Amniotic stem cell (primary cell): Measurements from ENCODE around the gene KRT2.

ENCODE experiments used
- DNase-seq: peaks from one replicate; lab custom pipeline; 2025; lab: John Stamatoyannopoulos, UW

KRT2 gene

DNA sequence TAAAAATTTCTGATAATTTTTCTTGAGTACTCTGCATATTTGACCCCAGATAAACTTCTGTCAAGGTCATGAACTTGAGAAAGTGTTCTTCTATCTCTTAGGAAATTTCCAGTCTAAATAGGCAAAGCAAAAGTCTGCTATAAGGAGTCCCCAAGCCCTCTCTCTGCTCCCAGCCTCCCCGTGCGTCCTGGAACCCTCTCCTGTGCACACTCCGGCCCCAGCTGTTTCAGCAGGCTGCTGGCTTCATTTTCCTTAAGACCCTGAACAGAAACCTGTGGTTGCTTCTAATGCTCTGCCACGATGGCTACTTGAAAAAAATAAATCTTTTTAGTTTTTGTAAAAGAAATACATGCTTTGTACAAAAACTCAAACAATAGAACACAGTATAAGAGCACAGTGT, 14.7 kb downstream of the KRT2 start:
- DNase-seq, result no peak

DNA sequence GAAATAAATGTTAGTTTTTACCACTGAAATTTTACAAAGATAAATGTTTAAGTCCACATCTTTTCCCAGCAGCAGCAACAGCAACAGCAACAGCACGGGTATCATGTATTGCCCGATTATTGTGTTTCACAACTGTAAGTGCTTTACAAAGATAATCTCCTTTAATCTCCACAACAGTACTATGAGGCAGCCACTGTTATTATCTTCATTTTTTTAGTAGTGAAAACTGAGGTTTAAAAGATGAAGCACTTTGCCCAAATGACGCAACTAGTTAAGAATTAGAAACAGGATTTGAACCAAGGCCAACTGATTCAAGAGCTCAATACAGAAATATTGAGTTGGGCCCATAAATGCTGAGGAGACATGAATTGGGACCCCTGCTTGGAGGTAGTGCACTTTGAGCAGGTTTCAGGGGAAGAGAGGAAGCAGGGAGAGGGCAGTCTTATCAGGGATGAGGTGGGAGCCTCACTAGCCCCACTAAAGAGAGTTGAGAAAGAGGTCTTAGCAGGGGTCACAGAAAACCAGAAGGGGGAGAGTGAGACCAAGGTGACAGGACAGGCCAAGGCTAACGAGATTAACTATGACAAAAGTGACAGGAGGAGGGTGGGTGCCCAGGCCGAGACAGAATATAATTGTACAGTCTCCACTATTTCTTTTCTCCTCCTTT, 15.3 kb downstream of the KRT2 start:
- no peak for DNase-seq

DNA sequence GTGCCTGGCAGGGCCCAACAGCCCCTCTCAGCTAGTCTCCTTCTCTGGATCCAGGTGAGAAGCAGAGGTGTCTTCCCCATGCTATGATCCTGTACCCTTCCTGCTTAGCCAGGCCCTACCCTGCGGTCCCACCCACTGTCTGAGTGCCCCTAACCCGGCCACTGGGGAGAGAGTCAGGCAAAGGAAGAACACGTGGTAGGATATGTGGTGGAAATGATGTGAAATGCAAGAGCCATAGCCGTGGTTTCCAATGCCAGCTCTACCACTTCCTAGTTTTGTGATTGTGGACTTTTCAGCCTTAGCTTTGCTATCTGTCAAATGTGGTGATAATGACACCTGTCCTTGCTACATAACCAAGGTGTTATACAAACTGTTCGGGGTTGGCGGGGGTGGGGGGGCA, 15.8 kb downstream of the KRT2 start:
- no peak for DNase-seq

DNA sequence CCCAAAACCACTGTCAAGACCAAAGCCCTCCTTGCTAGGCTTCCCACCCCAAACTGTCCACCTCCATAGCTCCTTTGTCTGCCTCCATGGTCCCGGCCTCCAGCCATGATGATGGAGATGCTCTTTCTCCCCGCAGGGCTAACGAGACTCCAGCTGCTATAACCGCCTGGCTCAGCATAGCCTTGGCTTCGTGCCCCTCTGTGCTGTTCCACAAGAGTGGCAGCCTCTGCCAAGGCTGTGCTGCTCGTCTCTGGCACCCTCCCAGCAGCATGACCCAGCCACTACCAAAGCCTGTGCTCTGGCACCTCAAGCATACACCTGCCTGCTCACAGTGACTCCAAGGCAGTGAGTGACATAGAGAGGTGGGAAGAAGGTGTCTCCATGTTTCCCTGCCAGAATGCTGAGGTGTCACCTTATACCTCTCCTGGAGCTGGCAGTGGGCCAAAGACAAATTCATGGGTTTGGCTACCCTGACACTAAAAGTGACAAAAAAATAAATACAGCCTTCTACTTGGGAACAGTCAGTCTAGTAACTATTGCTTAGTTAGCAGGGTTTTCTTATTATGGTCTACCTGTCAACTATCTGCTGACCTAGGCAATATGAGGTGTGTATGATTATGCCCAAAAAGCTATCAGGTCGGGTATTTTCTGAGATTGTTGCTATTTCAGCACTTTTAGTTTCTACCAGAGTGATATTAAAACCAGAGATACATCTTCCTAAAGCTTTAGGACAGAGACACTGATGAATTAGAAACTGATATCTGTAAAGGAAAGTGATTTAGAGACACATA, 17.6 kb downstream of the KRT2 start:
- DNase-seq, result no peak

DNA sequence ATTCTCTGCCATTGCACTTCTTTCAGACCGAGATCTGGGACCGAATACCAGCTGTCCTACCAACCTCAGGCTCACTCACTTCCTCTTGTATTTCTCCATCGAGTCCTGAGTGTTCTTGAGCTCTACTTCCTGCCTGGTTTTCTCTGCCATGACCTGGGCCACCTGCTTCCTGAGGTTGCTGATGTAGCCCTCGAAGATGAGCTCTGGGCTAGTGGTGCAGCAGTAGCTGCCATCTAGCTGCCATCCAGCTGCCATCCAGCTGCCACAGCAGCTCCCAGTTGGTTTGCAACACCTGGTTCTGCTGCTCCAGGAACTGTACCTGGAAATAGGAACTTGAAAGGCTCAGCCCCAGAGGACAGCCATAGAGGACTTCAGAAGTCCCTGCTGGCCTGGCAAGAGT, 18.6 kb downstream of the KRT2 start:
- no peak for DNase-seq

DNA sequence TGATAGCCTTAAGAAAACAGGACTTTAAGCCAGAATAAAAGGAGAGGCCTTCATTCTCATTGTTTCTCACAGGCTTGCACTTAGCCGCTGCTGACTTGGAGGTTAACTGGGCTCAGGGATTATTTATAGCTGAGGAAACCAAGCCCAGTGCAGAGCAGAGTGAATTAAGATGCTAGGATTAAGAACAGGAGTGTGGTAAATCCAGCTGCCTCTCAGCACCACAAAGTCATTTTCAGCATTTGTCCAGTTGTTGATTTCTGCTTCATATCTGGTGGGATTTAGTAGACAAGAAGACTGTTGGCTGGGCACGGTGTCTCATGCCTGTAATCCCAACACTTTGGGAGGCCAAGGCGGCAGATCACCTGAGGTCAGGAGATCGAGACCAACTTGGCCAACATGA, 19.4 kb downstream of the KRT2 start:
- DNase-seq, result no peak

DNA sequence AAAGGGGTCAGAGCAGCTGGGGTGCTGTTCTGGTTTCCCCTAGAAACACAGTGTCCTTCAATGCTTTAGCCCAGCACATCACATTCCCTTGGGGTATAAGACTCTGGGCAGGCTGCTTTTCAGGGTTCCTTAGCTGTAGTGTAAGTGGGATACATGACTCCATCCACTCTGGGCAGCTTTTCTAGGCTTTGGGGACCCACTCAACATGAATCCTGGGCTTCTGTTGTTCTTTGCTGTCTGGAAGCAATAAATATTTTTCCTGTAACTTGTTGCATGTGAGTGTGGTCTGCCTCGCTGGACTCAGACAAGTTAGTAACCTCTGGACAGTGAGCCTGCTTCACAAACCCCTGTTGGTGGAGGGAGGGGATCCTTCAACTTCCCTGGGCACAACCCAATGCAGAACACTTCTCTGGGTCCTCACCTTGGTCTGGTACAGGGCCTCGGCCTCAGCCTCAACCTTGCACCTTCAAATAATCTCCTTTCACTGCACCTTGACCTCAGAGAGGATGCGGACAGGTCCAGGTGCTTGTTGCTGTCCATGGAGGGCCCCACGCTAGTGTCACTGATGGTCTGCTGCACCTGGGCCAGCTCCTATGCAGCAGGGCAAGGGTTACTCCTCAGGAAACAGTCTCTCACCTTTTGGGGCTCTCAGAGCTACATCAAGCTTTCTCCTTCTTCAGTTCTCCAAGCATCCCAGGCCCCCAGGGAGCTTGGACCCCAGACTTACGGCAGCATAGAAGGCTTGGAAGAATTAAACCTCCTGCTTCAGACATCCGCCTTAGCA, 20.1 kb downstream of the KRT2 start:
- no peak for DNase-seq

DNA sequence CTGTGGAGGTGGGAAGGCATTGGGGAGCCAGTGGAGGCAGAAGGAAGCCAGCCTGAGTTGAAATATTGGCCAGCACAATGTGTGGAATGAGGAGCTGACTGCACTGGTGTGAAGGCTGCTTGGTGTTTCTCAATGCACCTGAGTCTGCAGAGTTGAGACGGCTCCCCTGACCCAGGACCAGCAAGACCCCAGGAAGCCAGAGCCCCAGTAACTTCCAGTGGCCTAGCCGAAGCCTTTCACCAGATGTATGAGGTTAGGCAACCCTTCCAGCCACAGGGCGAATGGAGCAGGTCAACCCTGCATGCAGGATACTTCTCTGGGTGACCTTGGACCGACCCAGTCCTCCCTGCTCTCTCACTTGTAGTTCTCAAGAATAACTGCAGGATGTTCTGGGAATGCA, 20.7 kb downstream of the KRT2 start:
- no peak for DNase-seq

DNA sequence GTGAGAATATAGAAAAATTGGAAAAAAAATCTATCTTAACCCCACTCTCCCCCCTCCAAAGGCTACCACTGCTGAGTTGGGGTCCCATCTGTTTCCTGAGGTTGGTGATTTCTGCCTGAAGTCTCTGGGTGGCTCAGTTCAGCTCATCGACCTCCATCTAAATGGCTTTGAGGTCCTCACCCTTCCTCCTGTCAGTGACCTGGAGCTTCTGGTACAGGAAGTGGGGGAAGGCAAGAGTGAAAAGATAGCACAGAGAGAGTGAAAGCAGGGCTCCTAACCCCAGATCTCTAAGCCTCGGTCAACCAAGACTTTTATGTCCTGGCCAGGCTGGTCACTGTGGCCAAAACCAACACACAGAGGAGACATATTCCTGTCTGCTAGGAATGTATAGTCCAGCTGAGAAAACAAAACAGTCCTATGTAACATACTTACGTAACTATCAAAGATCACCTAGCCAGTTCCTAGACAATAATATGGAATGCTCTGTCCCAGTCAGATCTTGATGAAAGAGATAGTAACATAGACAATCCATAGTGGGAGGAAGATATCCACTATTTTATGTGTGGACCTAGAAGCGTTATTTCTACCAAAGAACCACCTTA, 21.3 kb downstream of the KRT2 start:
- DNase-seq, result no peak

DNA sequence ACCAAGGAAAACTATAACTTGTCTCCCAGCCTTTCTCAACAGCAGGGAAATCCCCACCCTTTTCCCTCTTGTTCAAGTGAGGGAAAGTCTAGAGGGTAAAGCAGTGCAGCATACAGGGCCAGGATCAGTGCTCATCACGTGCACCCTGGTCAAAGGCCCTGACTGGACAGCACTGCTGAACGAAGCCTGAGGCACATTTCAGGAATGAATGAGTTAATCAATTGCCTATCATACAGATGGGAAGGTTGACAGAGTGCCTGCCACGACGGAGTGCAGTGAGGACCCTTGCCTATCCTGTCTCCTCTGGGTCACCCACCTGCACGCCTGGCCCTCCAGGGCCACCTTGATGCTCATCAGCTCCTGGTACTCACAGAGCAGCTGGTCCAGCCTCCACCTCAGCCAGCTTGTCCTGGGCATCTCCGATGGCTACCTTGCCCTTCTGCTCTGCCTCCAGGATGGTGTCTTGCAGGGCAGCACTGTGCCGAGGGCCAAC, 22.0 kb downstream of the KRT2 start:
- DNase-seq, result no peak

DNA sequence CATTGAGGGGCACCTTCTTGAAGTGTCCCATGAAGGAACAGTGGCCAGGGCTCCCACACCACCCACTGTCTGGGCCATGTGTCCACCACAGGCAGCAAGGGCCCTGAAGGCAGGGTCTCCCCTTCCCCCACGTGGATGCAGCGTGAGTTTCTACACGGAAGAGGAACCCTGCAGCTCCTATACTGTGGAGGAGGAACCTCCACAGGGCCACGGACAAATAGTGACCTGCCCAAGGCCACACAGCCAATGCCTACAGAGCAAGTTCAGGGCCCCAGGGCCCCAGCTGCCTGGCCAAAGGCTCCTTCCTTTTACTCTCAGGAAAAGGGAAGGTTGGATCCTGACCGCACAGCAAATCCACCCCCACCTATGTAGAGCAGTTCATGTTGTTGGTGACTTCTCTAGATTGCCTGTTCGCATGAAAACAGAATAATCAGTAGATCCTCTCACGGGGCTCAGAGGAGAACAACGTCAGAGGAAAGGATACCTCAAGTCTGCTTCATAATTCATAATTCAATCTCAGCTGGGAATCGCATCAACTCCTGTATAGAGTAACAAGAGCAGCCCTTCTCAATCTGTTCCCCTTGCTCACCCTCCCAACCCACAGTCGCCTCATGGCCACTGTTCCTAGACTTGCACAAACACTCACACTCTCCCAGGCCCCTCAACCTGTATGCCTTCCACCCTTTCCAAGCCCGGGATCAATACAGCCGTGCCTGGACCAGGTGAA, 22.6 kb downstream of the KRT2 start:
- no peak for DNase-seq

DNA sequence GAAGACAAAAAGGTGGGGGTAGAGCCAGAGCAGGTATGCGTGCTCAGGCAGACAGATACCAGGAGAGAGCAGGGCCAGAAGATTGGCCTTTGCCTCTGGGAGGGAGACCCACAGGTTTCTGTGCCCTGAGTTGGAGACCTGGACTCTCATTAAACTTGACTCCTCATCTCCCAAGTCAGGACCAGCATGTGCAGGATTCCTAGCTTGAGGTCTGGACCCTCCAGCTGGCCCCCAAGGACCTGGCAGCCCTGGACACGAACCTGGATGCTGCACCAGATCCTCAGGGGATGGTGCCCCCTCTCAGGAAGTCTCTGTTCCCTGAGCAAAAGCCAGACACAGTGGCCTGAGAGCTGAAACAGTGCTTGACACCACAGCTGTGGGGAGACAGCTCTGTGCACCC, 23.2 kb downstream of the KRT2 start:
- DNase-seq, result no peak

DNA sequence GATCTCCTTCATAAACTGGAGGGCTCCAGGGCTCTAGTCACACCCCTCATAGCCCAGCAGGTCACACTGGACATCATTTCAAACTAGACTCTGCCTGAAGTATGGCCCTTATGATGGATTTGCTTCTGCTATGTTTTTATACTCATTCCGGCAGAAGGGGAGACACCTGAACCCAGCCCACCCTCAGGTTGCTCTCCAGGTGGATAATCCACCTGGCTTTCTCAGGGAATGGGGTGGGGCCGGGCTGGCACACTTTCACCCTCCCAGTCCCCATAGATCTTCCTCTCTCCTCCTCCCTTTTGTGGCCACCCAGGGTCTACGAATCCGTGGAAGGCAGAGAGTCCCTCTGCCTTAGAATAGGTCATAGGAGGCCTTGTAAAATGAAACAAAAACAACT, 23.9 kb downstream of the KRT2 start:
- no peak for DNase-seq

DNA sequence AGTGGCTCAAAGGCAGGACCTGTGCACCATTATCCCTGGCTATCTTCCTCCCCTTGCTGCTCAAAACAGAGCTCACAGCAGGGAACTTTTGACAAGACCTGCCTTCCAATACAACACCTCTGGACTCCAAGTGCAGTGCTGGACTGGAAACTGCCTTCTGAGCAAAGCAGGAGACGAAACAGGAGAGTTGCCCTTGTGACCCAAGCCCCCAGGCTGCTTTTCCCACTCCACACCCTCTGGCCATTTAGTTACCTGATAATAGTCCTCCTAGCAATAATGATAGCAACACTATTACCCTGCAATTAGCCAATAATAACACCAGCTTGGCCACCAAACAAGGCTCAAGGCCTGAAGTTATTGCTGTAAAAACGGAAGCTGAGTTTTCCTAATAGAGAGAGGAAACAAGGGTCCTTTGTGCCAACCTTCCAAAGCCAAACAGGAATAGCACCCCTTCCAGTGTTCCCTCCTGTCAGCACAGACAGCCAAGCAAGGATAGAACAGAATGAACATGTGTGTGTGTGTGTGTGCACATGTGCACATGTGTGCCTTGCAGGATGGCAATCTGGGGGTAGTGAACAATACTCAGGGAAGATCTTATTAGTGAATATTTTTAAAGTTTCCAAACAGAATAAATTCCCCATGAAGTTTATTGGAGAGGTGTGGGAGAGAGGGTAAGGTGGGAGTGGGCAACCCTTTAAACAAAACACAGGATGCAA, 24.5 kb downstream of the KRT2 start:
- no peak for DNase-seq

DNA sequence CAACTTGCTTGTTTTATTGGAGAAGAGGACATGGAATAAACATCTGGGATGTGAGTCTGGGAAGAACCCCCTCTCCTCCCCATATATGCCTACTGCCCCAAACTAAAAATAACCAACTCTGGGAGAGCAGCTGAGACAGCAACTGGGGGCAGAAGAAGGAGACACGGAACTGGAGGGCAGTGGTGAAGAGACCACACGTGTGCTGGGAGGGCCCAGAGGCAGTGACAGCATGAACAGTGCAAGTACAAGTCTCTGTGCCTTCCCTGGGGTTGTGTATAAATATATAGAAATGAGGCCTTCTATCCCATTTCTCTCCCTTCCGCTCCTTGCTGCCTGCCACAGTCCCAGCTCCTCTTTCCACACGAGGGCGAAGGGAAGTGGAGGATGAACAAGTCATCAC, 29.7 kb downstream of the KRT2 start:
- DNase-seq, result no peak

DNA sequence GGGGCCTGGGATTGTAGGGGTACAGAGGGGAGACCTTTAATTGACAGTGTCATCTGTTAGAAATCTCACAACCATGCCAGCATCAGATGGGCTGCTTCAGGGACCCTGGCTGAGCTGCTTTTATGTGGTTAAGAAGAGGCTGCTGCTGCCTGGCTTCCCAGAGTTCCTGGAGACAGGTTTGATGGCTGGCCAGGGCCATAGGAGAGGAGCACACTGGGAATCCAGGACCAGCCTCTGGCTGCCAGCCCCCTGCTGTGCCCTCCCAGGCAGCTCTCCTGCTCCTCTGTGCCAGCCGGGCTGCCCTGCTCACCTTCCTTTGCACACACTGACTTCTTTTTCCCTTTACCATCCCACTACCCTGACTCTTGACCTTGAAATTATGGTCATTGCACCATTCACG, 33.1 kb downstream of the KRT2 start:
- no peak for DNase-seq

DNA sequence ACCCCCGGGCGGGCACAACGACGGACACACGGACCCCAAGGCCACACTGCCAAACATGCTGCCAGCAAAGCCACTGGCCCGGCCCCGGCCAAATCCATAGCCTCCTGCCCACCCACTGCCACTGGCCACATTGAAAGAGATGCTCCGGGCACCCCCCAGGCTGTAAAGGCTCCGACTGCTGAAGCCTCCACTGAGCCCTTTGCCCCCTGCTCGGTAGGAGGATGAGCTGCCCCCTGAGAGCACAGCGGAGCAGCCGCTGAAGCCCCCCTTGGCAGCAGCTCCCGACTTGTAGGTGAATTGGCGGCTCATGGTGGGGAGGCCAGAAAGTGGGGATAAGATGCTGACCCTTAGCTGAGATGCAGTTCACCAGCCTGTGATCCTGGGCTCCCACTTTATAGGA, 33.8 kb downstream of the KRT2 start, which contains the start of gene KRT73:
TSS of gene KRT73 (minus strand) at position 344 of the 400 bp plus-strand sequence. CDS start at position 309, 35 bp downstream.
- DNase-seq, result no peak

DNA sequence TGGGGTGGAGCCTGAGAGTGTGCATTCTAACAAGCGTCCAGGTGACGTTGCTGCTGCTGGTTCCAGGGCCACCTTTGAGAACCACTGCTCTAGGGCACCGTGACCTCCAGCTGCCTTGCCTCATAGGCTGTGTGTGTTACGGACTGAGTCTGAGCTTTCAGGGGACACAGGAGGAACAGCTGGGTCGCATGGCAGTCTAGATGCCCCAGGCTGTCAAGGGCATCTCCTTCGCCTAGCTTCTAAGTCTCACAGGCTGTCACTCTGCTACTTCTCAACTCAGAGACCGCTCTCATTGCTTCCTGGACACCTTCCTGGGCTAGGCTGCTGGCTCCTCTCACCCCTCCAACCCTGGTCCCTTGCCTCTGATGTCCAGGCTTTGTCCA, 34.6 kb downstream of the KRT2 start:
- no peak for DNase-seq

DNA sequence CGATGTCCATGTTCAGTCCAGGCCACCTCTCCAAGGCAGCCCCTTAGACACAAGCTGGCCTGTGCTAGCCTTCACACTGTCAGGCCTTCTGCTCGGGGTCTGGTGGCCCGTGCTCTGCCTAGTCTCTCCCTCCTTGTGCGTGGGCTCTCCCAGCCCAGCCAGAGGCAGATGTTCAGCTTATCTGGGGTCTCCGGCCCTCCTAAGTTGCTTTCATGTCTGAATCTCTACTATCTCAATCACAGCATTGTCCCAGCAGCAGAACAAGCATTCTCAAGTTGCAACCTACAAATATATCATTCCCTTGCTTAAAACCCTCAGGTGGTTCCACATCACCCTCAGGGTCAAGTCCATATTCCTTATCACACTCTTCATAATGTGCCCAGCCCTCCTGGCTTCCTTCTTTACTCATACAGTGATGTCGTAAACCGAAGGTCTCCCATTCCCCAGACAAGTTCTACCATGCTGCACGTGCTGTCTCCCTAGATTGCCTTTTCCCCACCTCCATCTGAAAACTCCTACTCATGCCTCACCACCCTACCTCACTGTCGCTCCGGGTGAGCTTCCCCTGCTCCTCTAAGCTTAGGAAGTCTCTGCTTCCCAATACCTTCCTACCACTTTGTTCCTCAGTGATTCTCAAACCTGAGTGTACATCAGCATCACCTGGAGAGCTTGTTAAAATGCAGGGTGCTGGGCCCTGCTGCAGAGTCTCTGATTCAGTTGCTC, 35.2 kb downstream of the KRT2 start:
- no peak for DNase-seq

DNA sequence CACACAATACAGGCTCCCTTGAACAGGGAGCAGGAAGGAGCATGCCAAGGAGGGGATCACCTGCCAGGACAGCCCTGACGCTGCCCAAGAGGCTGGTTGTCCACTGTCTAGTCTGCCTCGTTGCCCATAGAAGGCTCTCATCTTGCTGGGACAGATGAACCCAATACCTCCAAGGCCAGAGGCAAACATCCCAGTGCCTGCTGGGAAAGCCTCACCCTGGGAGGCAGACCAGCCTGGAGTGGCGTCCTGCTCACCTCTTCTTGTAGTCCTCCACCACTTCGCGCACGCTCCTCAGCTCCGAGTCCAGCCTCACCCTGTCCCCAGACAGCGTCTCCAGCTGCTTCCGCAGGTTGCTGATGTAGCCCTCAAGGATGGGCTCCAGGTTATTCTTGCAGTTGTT, 36.1 kb downstream of the KRT2 start:
- DNase-seq, result no peak
